ENCODE measurements around the gene PRAMEF4. TPM values are rescaled to one million over a fixed set of nuclear protein-coding genes. Genes with fewer than 3 reads are reported as not detected.
"Not testable (repeated sequence)": the region's sequence is repeated elsewhere in the genome, so short reads cannot be mapped to it uniquely, and the experiment has no call there.

The PRAMEF4 gene
- total RNA-seq, 1 experiment from 2014 or later: not detected

- not testable (repeated sequence) for H3K36me3 Mint-ChIP-seq (ENCODE audit: insufficient read depth in 1 of 3, low read depth in 3 of 3); H3K18ac ChIP-seq (ENCODE audit: insufficient read length, low read depth, low read length); H3K14ac ChIP-seq (ENCODE audit: insufficient read depth, low read length); H4K5ac ChIP-seq (ENCODE audit: insufficient read length, low read depth, low read length); H3K4me1 ChIP-seq (ENCODE audit: insufficient read depth, low read length); H3T11ph ChIP-seq (ENCODE audit: low read length); H4K20me1 ChIP-seq (ENCODE audit: control insufficient read depth, insufficient read depth, insufficient read length); H3K27me3 ChIP-seq (ENCODE audit: insufficient read depth, low read length); H3K23ac ChIP-seq (ENCODE audit: insufficient read length, low read depth, low read length); H3K4ac ChIP-seq (ENCODE audit: low read depth, low read length); H3K79me1 ChIP-seq (ENCODE audit: insufficient read depth, low read depth, low read length, poor library complexity, severe bottlenecking); H3K4me2 ChIP-seq (ENCODE audit: insufficient read depth, insufficient read length, low read length); H4K91ac ChIP-seq (ENCODE audit: insufficient read length, low read depth, low read length); H2BK5ac ChIP-seq (ENCODE audit: insufficient read length, low read length); H3K27ac ChIP-seq (ENCODE audit: insufficient read length, low read depth, low read length); DNase-seq; H3K9ac ChIP-seq (ENCODE audit: extremely low read depth, insufficient read length, low read length); H2BK20ac ChIP-seq (ENCODE audit: low read depth, low read length, poor library complexity, severe bottlenecking); H3K27ac Mint-ChIP-seq; H2AFZ ChIP-seq (ENCODE audit: low read length); H3K79me2 ChIP-seq (ENCODE audit: insufficient read depth, low read length); H2AK5ac ChIP-seq (ENCODE audit: insufficient read length, low read length); H3K9me3 Mint-ChIP-seq; H2BK120ac ChIP-seq (ENCODE audit: low read depth, low read length, poor library complexity, severe bottlenecking); H3K4me1 Mint-ChIP-seq; H3K23me2 ChIP-seq (ENCODE audit: insufficient read length, low read depth, low read length, poor library complexity, severe bottlenecking); H3K9me3 ChIP-seq (ENCODE audit: control insufficient read depth, low read depth, low read length); H3K4me3 Mint-ChIP-seq; H3K27me3 Mint-ChIP-seq (ENCODE audit: low read depth); H3K56ac ChIP-seq (ENCODE audit: insufficient read length, low read depth, low read length); H2BK15ac ChIP-seq (ENCODE audit: low read depth, low read length); H2BK12ac ChIP-seq (ENCODE audit: insufficient read length, low read depth, low read length); H4K8ac ChIP-seq (replicated peaks; ENCODE audit: insufficient read length, low read depth, low read length)
- WGBS (ENCODE audit: extremely low coverage, insufficient read length, low lambda C conversion rate): no CpG with 5 or more reads among the region's 5 CpGs
Measured at GRCh38 chr1:12903793-12904572, 18.0 kb upstream of the PRAMEF4 start.

GRCh38 chr1:12899186-12899585 is 13.2 kb upstream of the PRAMEF4 start:
- not testable (repeated sequence) for H4K20me1 ChIP-seq (ENCODE audit: control insufficient read depth, insufficient read depth, insufficient read length); H3K9me3 ChIP-seq (ENCODE audit: control insufficient read depth, low read depth, low read length); H3K4me1 Mint-ChIP-seq; H3K36me3 Mint-ChIP-seq (ENCODE audit: insufficient read depth in 1 of 3, low read depth in 3 of 3); H4K91ac ChIP-seq (ENCODE audit: insufficient read length, low read depth, low read length); H4K5ac ChIP-seq (ENCODE audit: insufficient read length, low read depth, low read length); H3K27ac Mint-ChIP-seq; DNase-seq; H3K27me3 ChIP-seq (ENCODE audit: insufficient read depth, low read length); H3T11ph ChIP-seq (ENCODE audit: low read length); H2BK15ac ChIP-seq (ENCODE audit: low read depth, low read length); H3K79me2 ChIP-seq (ENCODE audit: insufficient read depth, low read length); H2BK5ac ChIP-seq (ENCODE audit: insufficient read length, low read length); H2BK120ac ChIP-seq (ENCODE audit: low read depth, low read length, poor library complexity, severe bottlenecking); H2AK5ac ChIP-seq (ENCODE audit: insufficient read length, low read length); H3K9ac ChIP-seq (ENCODE audit: extremely low read depth, insufficient read length, low read length); H2BK20ac ChIP-seq (ENCODE audit: low read depth, low read length, poor library complexity, severe bottlenecking); H3K18ac ChIP-seq (ENCODE audit: insufficient read length, low read depth, low read length); H3K4me2 ChIP-seq (ENCODE audit: insufficient read depth, insufficient read length, low read length); H3K23me2 ChIP-seq (ENCODE audit: insufficient read length, low read depth, low read length, poor library complexity, severe bottlenecking); H3K27me3 Mint-ChIP-seq (ENCODE audit: low read depth); H4K8ac ChIP-seq (replicated peaks; ENCODE audit: insufficient read length, low read depth, low read length); H3K79me1 ChIP-seq (ENCODE audit: insufficient read depth, low read depth, low read length, poor library complexity, severe bottlenecking); H3K4ac ChIP-seq (ENCODE audit: low read depth, low read length); H3K4me3 Mint-ChIP-seq; H3K23ac ChIP-seq (ENCODE audit: insufficient read length, low read depth, low read length); H2BK12ac ChIP-seq (ENCODE audit: insufficient read length, low read depth, low read length); H3K27ac ChIP-seq (ENCODE audit: insufficient read length, low read depth, low read length); H3K4me1 ChIP-seq (ENCODE audit: insufficient read depth, low read length); H3K14ac ChIP-seq (ENCODE audit: insufficient read depth, low read length); H2AFZ ChIP-seq (ENCODE audit: low read length); H3K56ac ChIP-seq (ENCODE audit: insufficient read length, low read depth, low read length); H3K9me3 Mint-ChIP-seq
